Measurements from ENCODE around the gene MGP.

Gene MGP

GRCh38 chr12:14878488-14878887 is 7.2 kb downstream of the MGP start:
- TF ChIP-seq ISL1 (CRISPR knock-in tag; IDR thresholded peaks at IDR 0.05) (peak; percentile 16; the same call in 1 of the 2 replicates), ESRRG (CRISPR knock-in tag; IDR thresholded peaks at IDR 0.05) (no peak), OSR1 (CRISPR knock-in tag; IDR thresholded peaks at IDR 0.05) (no peak)

GRCh38 chr12:14876833-14877232 is 8.8 kb downstream of the MGP start:
- no peak for ATAC-seq
- TF ChIP-seq ISL1 (CRISPR knock-in tag; IDR thresholded peaks at IDR 0.05) (no peak), CSRNP3 (CRISPR knock-in tag; IDR thresholded peaks at IDR 0.05) (no peak)

More at GRCh38 chr12:14878488-14878887, 7.2 kb downstream of the MGP start:
- no peak for ATAC-seq

GRCh38 chr12:14874882-14875281 is 10.8 kb downstream of the MGP start:
- ATAC-seq: peak; percentile 44; the same call in 1 of the 3 replicates
- TF ChIP-seq ZNF70 (CRISPR knock-in tag; IDR thresholded peaks at IDR 0.05) (no peak), CSDC2 (CRISPR knock-in tag; IDR thresholded peaks at IDR 0.05) (no peak), ZNF565 (CRISPR knock-in tag; conservative IDR thresholded peaks at IDR 0.05; ENCODE audit: low read depth) (no peak), ARNTL (CRISPR knock-in tag; IDR thresholded peaks at IDR 0.05; ENCODE audit: borderline replicate concordance, low read depth) (no peak), TOX (CRISPR knock-in tag; IDR thresholded peaks at IDR 0.05; ENCODE audit: borderline replicate concordance) (no peak), PATZ1 (CRISPR knock-in tag; IDR thresholded peaks at IDR 0.05; ENCODE audit: borderline replicate concordance) (no peak), PPARA (CRISPR knock-in tag; IDR thresholded peaks at IDR 0.05; ENCODE audit: borderline replicate concordance) (no peak), ZC3H10 (CRISPR knock-in tag; IDR thresholded peaks at IDR 0.05) (no peak), TCF4 (CRISPR knock-in tag; IDR thresholded peaks at IDR 0.05; ENCODE audit: borderline replicate concordance) (no peak), BACH2 (CRISPR knock-in tag; IDR thresholded peaks at IDR 0.05; ENCODE audit: borderline replicate concordance) (no peak), TSHZ2 (CRISPR knock-in tag; IDR thresholded peaks at IDR 0.05) (no peak), RARB (CRISPR knock-in tag; IDR thresholded peaks at IDR 0.05) (no peak)

GRCh38 chr12:14873440-14874185 is 12.0 kb downstream of the MGP start:
- no peak for ATAC-seq
- no peak for TF ChIP-seq TCF4 (CRISPR knock-in tag; IDR thresholded peaks at IDR 0.05; ENCODE audit: borderline replicate concordance)
- no peak for TF ChIP-seq CSRNP3 (CRISPR knock-in tag; IDR thresholded peaks at IDR 0.05)
- TF ChIP-seq BACH2 (CRISPR knock-in tag; IDR thresholded peaks at IDR 0.05; ENCODE audit: borderline replicate concordance): no peak
- TF ChIP-seq PPARA (CRISPR knock-in tag; IDR thresholded peaks at IDR 0.05; ENCODE audit: borderline replicate concordance): no peak
- TF ChIP-seq CSDC2 (CRISPR knock-in tag; IDR thresholded peaks at IDR 0.05): no peak
- TF ChIP-seq POU6F1 (CRISPR knock-in tag; IDR thresholded peaks at IDR 0.05; ENCODE audit: borderline replicate concordance, low read depth): no peak
- no peak for TF ChIP-seq ZNF70 (CRISPR knock-in tag; IDR thresholded peaks at IDR 0.05)
- no peak for TF ChIP-seq RARB (CRISPR knock-in tag; IDR thresholded peaks at IDR 0.05)
- no peak for TF ChIP-seq ARNTL (CRISPR knock-in tag; IDR thresholded peaks at IDR 0.05; ENCODE audit: borderline replicate concordance, low read depth)
- no peak for TF ChIP-seq SNAI2 (CRISPR knock-in tag; IDR thresholded peaks at IDR 0.05)
- TF ChIP-seq ISL1 (CRISPR knock-in tag; IDR thresholded peaks at IDR 0.05): no peak
- TF ChIP-seq CREB5 (CRISPR knock-in tag; IDR thresholded peaks at IDR 0.05; ENCODE audit: low read depth): no peak
- no peak for TF ChIP-seq TOX (CRISPR knock-in tag; IDR thresholded peaks at IDR 0.05; ENCODE audit: borderline replicate concordance)
- TF ChIP-seq ZFP30 (CRISPR knock-in tag; IDR thresholded peaks at IDR 0.05): no peak
- TF ChIP-seq GLIS3 (CRISPR knock-in tag; IDR thresholded peaks at IDR 0.05): no peak

Data from SK-N-SH treated with all-trans-retinoic acid at 6 μM for 48 hours (cell line).